GM21447 (cell line): ENCODE data around the gene P2RY12.

Experiments used
- ATAC-seq: cut with Tn5 transposase; IDR thresholded peaks from one replicate; pipeline ENCODE4 v1.9.1; 2021; ENCODE audit not compliant: unreplicated experiment

The P2RY12 gene

GRCh38 chr3:151350656-151351055 is 33.9 kb downstream of the P2RY12 start:
- ATAC-seq = no peak

GRCh38 chr3:151347432-151347831 is 37.1 kb downstream of the P2RY12 start:
- no peak for ATAC-seq

GRCh38 chr3:151346292-151346691 is 38.3 kb downstream of the P2RY12 start:
- ATAC-seq = no peak

- ATAC-seq = no peak
Measured at GRCh38 chr3:151345859-151346258, 38.7 kb downstream of the P2RY12 start.

- no peak for ATAC-seq
Measured at GRCh38 chr3:151331696-151332095, 52.9 kb downstream of the P2RY12 start.

- ATAC-seq = no peak
Measured at GRCh38 chr3:151330899-151331298, 53.7 kb downstream of the P2RY12 start.

GRCh38 chr3:151330379-151330778 is 54.2 kb downstream of the P2RY12 start:
- ATAC-seq = no peak

- ATAC-seq = no peak
Measured at GRCh38 chr3:151329363-151329762, 55.2 kb downstream of the P2RY12 start, which contains the start of gene P2RY13. Gene P2RY13 (minus strand): TSS chr3:151329549. CDS start chr3:151329528, 21 bp downstream.

- ATAC-seq = no peak
Measured at GRCh38 chr3:151328298-151328995, 56.1 kb downstream of the P2RY12 start.

- no peak for ATAC-seq
Measured at GRCh38 chr3:151327571-151328198, 56.9 kb downstream of the P2RY12 start.

GRCh38 chr3:151322511-151322910 is 62.0 kb downstream of the P2RY12 start:
- ATAC-seq = no peak

- no peak for ATAC-seq
Measured at GRCh38 chr3:151321526-151321925, 63.0 kb downstream of the P2RY12 start.

- no peak for ATAC-seq
Measured at GRCh38 chr3:151320131-151320530, 64.4 kb downstream of the P2RY12 start.

- no peak for ATAC-seq
Measured at GRCh38 chr3:151319628-151320027, 64.9 kb downstream of the P2RY12 start.

GRCh38 chr3:151318991-151319390 is 65.6 kb downstream of the P2RY12 start:
- ATAC-seq = no peak

- no peak for ATAC-seq
Measured at GRCh38 chr3:151318313-151318712, 66.2 kb downstream of the P2RY12 start.

GRCh38 chr3:151316267-151316991 is 68.1 kb downstream of the P2RY12 start, which contains the start of gene GPR87:
Gene GPR87 (minus strand): TSS chr3:151316820. CDS start chr3:151300100, 16,720 bp downstream.
- no peak for ATAC-seq

GRCh38 chr3:151315846-151316245 is 68.7 kb downstream of the P2RY12 start:
- no peak for ATAC-seq

- no peak for ATAC-seq
Measured at GRCh38 chr3:151315136-151315535, 69.4 kb downstream of the P2RY12 start.

GRCh38 chr3:151314593-151314992 is 70.0 kb downstream of the P2RY12 start:
- ATAC-seq = no peak

GRCh38 chr3:151314137-151314536 is 70.4 kb downstream of the P2RY12 start:
- ATAC-seq = no peak

GRCh38 chr3:151312972-151313371 is 71.6 kb downstream of the P2RY12 start:
- ATAC-seq = no peak
